HG03575 (cell line): ENCODE measurements around the gene ATXN1.

Experiments used
- ATAC-seq: cut with Tn5 transposase; IDR thresholded peaks from one replicate; pipeline ENCODE4 v1.9.1; 2021; ENCODE audit not compliant: unreplicated experiment, insufficient number of reproducible peaks, low FRiP score; ENCODE audit errors: extremely low read depth

Gene ATXN1

DNA sequence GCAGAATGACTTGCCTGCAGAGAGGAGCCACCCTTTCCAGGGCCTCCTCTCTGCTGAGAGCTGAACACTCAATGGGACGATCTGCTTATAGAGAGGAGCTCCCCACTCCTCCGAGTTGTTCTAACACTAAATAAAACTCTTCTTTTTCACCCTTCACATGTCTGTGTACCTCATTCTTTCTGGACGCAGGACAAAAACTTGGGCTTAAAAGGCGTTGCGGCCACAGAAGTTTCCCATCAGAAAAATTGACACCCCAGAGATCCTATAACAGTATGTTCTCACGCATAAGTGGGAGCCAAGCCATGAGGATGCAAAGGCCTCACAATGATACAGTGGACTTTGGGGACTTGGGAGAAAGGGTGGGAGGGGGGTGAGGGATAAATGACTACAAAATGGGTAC is 401.7 kb downstream of the ATXN1 start:
- ATAC-seq, result no peak

DNA sequence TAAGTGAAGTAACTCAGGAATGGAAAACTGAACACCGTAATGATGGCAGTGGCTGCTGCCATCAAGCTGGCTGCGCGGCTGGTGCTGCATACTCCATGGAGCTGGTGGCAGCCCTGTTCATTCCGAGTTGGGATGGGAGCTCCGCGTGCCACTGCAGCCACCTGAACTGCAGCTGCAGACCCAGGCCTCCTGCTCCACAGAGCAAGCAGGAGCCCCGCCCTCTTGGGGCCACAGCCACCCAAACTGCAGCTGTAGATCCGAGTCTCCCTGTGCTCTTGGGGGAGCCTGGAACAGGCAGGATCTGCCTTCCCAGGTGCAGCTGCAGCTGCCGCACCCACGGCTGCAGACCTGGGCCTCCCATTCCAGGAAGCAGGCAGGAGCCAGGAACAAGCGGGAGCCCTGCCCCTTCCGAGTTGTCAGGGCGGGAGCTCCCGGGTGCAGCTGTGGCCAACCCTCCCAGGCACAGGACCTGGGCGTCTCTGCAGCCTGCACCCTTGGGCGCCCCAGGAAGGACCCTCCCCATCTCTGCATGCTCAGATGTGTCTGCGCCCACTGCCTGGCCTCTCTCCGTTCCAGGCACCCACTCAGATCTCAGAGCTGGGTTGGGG is 402.6 kb downstream of the ATXN1 start:
- no peak for ATAC-seq

DNA sequence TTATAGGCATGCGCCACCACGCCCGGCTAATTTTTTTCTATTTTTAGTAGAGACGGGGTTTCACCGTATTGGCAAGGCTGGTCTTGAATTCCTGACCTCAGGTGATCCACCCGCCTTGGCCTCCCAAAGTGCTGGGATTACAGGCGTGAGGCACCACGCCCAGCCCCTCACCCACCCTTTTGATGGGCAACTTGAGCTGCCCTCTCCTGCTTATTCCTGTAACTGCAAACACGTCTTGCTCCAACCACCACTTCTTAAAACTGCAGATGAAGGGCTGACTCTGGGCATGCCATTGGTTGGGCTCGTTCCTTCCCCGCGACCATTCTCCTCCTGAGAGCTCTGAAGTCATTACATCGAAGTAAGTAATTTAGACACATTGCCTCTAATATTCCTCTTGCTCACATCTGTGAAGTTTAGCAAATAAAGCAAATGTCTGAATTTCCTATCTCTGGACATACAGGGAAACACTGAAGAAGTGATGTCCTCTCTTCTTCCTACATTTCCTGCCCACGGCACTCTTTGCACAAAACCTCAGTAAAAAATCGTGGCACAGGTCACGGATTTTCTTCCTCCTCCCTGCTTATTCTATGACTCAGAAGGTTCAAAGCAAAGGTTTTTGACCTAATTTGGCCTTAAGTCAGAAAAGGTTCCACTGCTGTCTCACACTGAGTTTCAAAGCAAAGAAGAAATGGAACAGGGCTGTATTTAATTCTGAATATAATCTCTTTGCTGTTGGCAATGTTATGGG is 405.4 kb downstream of the ATXN1 start:
- no peak for ATAC-seq

DNA sequence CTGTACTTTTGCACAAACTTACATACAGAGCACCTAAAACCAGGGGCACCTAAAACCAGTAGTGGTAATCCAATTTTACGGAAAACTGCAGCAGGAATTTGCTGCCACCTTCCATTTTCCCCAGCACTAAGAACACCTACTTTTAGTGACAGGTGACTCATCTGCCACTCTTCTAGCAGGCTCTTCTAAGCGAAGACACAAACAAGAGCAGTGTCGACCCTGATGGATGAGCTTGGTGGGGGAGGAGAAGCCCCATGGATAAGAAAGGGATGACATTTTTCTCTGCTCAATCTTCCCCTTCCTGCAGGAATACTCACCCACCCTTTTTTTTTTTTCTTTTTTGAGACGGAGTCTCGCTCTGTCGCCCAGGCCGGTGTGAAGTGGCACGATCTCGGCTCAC is 406.0 kb downstream of the ATXN1 start:
- no peak for ATAC-seq

DNA sequence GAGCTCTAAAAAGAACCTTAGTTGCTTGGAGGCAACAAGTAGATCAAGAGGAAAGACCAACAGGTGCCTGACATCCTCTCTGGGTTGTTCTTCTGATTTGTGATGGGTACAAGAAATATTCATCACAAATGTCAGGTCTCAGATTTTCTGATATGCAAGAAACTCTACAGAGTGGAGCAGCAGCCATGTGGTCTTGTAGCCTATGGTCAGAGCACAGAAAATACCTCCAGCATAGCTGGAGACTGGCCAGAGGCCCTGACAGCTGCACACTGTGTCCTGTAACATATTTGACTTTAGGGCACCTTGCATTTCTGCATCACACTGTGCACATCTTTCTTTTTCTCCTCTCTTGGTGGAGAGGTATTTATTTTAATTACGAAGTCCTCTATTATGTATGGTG is 406.6 kb downstream of the ATXN1 start:
- ATAC-seq, result no peak

DNA sequence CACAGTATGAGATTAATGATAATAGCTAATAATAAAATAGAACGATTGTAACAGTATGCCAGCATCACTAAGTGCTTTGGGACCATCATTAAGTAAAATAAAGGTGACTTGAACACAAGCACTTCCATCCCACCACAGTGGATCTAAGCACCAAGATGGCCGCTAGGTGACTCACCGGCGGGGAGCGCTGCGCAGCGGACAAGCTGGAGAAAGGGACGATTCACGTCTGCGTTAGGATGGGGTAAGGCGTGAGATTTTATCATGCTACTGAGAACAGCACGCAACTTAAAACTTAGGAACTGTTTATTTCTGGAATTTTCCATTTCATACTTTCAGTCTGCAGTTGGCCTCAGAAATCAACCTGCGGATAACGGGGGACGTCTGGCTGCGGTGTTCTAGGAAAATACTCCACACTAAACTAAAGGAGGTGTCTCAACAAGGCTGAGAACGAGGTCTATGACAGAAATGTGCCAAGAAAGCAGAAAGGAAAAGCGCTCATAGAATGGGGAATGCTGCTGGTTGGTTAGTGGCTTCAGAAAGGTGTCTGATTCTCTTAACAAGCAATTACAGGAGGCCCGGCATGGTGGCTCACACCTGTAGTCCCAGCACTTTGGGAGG is 408.3 kb downstream of the ATXN1 start:
- no peak for ATAC-seq

DNA sequence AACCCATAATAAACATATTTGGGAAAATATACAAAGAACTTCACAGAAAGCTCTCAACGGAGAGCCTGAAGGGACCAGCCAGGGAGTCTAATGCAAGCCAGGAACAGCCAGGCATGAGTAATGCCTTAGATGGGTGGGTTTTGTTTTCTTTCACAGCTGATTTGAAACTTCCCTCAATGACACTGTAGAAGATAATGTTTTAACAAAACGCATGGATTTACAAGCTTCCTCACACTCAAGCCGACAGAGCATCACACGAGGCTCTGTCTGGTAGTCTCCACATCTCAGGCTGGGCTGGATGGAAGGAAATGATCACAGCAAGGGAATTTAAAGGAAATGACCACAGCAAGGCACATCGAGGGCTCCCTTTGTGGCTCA is 409.0 kb downstream of the ATXN1 start:
- ATAC-seq, result no peak

DNA sequence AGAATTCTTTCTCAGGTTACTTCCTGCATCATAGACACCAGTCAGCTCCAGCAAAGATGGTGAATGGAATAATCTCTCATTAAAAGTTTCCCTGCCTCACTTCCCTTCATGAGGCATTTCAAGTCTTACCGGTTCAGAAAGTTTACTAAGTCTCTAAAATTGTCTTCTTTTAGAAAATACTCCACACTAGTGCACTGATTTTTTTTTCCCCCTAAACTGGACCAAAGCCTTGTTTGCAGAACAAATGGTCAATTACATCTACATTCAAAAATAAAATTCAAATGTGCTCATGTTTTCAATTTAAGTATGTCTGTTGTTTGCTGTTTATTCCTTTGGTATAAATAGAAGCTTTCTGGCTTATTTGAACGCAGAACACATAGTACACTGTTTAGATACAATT is 411.7 kb downstream of the ATXN1 start:
- no peak for ATAC-seq

DNA sequence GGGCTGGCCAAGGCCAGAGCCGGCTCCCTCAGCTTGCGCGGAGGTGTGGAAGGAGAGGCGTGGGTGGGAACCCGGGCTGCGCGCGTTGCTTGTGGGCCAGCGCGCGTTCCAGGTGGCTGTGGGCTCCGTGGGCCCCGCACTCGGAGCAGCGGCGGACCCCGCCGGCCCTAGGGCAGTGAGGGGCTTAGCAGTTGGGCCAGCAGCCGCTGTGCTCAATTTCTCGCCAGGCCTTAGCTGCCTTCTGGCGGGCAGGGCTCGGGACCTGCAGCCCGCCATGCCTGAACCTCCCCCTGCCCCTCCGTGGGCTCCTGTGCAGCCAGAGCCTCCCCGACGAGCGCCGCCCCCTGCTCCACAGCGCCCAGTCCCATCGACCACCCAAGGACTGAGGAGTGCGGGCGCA is 414.4 kb downstream of the ATXN1 start:
- ATAC-seq, result no peak

DNA sequence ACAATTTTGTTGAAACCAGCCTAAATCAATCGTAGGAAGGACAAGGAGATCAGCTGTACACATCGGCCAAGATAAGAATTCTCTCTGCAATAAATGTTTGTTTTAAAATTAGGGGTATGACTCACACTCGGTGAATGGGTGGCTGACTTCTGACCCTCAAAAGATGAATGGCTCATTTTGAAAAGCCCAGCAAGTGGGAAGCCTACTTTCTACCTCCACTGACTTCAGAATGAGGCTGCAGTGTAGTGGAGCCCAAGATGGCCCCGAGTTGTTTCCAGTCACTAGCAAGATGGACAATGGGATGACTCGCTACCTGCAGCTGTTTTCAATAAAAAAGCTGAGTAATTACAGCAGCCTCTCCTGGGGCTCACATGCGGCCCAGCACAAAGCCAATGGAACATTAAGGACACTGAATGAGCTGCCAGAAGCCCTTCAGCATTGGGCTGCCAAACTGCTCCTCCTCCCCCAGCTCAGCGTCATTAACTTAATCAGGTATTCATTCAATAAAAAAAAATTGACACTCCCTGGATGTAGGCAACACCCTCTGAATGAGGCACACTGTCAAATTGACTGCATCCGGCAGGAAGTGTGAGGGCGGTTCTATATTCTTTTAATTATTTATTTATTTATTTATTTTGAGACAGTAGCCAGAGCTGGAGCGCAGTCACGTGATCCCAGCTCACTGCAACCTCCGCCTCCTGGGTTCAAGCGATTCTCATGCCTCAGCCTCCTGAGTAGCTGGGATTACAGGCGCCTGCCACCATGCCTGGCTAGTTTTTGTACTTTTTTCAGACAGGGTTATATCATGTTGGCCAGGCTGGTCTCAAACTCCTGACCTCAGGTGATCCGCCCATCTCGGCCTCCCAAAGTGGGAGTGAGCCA is 415.6 kb downstream of the ATXN1 start:
- ATAC-seq, result no peak

DNA sequence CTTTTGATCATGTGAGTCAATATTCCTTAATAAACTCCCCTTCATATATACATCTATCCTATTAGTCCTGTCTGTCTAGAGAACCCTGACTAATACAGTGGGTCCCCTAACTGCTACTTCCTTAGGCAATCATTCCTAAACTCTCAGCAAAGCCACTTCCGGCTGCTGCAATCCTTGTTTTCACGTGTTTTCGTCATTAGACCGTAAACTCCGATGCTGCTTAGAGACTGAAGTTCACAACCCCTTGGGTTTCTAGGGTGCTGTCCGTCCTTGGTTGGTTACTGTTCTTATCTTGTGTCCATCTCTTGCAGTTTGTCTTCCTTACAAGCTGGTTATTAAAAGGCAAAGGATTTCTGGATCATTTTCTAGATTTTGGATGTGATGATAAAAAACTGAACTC is 416.5 kb downstream of the ATXN1 start:
- ATAC-seq, result no peak

DNA sequence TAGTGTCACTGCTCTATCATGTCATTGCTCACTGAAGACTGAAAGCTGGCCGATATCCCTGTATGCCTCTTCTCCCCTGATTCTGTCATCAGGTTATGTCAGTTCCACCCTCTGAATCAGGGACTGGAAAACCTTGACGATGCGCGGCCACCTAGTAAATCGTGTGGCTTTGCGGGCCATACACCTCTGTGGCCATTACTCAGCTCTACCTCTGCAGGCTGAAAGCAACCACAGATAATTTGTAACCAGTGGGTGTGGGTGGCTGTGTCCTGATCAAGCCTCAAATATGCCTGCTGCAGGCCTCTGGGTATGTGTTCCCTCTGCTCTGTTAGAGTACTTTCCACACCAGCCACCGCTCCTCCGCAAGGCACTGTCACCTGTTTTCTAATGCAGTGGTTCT is 417.7 kb downstream of the ATXN1 start:
- no peak for ATAC-seq

DNA sequence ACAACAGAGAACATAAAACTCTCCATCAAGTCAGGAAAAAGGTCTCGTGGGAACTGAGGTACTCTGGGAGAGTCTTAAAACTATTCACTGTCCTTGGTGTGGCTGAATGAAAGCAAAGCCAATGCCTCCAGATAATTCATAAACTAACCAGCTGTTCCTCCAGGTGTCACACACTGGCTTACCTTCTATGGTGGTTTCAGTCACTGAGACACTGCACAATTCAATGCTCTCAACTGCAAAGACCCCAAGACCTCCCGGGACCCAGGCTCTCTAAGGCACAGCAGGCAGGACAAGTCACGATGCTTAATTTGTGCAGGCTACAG is 422.0 kb downstream of the ATXN1 start:
- no peak for ATAC-seq

DNA sequence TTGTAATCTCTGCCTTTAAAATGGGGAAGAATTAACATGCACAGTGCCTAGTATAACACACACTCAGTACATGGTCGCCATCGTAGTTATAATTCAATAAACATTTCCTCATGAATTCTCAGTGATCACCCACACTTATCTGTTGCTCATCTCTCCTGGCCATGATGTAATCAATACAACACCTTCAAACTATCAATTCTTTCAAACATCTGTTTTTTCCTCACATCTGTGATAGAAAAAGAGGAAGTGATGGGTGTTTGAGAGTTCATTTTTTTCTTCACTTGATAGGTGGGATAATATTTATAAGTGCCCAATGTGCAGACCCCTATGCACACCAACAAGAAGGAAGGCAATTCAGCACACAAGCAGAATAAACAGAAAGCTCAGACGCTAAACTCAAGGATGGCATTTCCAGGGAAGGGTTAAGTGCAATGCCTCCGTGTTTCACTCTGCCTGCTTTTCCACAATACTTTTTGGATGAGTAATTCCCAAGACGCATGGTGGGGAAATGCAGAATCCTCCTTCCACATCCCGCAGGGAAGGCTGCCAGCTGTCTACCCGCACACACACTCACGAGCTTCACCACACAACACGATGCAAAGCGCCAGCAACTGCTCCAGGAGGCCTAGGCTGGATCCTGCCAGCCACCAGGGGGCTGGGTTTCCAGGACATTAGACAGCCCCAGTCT is 422.5 kb downstream of the ATXN1 start:
- no peak for ATAC-seq

DNA sequence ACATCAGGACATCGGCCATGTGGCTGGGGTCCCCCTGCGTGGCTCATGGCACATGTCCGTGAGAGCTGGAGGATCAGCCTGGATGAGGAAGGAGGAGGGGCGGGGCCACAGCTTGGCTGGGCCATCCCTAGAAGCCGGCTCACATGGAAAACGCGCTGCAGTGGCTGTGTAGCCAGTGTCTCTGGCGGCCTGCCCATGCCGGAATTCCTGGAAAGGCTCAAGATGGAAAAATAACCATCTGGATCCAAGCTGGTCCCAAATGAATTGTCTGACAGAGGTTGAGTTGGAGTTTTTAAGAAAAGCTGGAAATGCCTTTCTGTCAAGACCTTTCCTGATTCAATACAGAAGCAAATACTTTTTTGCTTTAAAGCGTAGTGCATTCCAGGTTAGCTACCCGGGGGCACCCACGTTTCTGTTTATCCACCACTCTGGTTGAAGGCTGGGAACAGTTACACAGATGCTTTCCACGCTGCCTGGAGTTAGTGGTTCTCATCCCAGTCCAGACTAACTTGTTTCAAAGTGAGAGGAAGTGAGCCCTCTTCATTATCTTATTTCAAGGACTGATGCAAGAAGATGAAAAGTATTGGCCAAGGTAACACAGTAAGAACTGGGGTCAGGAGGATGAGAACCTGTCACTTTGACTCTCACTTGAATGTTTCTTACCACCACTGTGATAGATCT is 423.8 kb downstream of the ATXN1 start:
- no peak for ATAC-seq

DNA sequence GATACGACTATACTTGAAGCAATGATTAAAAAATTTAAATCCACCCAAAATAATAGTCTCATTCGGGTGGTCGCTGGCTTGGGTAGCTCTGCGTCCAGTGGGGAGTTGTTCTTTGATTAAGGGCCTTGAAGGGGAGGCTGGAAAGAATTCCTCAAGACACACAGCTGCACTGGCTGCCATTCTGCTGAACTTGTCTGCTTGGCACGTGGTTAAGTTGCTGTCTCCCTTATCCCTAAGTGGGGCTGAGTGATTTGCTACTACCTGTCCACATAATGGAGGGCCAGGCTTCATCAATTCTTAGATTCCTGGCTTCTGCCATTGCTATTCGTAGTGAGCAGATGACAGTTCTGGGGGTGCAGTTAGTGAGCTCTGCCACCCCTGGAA is 424.4 kb downstream of the ATXN1 start:
- ATAC-seq, result no peak

DNA sequence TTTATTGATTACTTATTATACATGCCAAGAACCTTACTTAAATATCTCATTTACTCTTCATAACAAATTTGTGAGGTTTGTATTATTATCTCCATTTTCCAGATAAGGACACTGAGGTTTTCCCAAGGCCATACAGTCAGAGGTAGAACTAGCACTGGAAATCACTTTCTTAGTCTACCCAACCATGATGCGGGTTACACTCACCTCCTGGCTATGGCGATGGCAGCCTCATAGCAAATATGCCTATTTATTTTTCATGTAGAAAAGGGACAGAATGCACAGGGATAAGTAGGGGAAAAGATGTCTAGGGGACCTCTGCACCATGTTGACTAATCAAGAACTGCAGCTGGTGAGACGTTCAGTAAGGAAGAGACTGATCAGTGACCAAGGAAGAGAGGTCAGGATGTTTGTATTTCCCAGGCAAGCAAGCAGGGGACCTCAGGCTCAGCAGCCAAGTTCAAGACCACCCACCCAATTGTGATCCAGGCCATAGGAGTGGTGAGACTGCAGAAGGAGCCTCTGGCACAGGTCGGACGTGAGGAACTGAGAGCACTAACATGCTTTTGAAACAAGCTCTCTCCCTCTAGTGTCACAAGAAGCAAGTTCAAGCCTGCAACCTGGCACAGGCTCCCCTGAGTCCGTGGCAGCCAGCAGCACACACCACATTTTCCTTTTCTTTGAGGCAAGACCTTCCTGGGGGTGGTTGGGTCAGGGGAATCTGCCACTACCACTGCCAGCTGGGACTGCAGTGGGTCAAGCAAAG is 425.0 kb downstream of the ATXN1 start:
- ATAC-seq, result no peak

DNA sequence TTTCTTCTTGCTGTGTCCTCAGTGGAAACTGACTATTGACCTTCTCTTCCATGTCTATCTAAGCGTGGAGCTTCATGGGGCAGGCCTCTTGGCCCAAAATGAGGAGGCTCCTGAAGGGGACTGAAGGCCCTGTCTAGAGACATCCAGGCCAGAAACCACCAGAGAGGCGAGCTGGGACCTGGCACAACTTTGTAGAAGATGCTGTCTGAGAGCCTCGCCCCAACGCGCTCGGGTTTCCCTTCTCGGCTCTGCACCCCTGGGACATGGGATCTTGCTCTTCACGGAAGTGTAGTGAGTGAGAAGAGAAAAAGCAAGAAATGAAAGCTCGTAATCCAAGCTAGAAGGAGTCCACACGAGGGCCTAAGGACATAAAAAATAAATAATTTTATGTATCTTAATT is 426.1 kb downstream of the ATXN1 start:
- no peak for ATAC-seq
